GM12878 (cell line): ENCODE measurements around the gene CERT1. TPM values are rescaled to one million over a fixed set of nuclear protein-coding genes. Genes with fewer than 3 reads are reported as not detected.

Source experiments
- BHLHE40 ChIP-seq, 2 experiments: fragments of 450-650 bp in 1 of 2; IDR thresholded peaks; 2 replicates each; pipeline ENCODE4 v1.6.1; 2011 to 2017; ENCODE audit warnings: low read depth in 2 of 2, borderline replicate concordance in 1 of 2, improper control_type of control experiment in 1 of 2, low read length in 1 of 2, mild to moderate bottlenecking in 1 of 2
- FOXK2 ChIP-seq: fragments of 450-650 bp; IDR thresholded peaks from 2 replicates; pipeline ENCODE4 v1.6.1; 2017; ENCODE audit warnings: mild to moderate bottlenecking, moderate library complexity
- HDGF ChIP-seq: fragments of 450-650 bp; IDR thresholded peaks from 2 replicates; pipeline ENCODE4 v1.6.1; 2016; ENCODE audit warnings: antibody characterized with exemption
- HSF1 ChIP-seq: fragments of 150-350 bp; IDR thresholded peaks from 2 replicates; pipeline ENCODE4 v1.6.1; 2014; ENCODE audit warnings: mild to moderate bottlenecking, low read depth, low read length
- IRF3 ChIP-seq: fragments of 450-650 bp; IDR thresholded peaks from 2 replicates; pipeline ENCODE4 v1.6.1; 2014; ENCODE audit warnings: mild to moderate bottlenecking
- NR2C1 ChIP-seq: fragments of 450-650 bp; IDR thresholded peaks from 2 replicates; pipeline ENCODE4 v1.6.1; 2017; ENCODE audit warnings: antibody characterized with exemption, mild to moderate bottlenecking, moderate library complexity
- PAX8 ChIP-seq: fragments of 450-650 bp; IDR thresholded peaks from 2 replicates; pipeline ENCODE4 v1.6.1; 2017; ENCODE audit warnings: mild to moderate bottlenecking, moderate library complexity
- PML ChIP-seq: IDR thresholded peaks from 2 replicates; pipeline ENCODE4 v1.6.1; 2012; ENCODE audit warnings: low read length, inconsistent platforms
- POLR2AphosphoS5 ChIP-seq: IDR thresholded peaks from 2 replicates; pipeline ENCODE4 v1.6.1; 2011; ENCODE audit warnings: mild to moderate bottlenecking, low read length, inconsistent platforms
- RBBP5 ChIP-seq: fragments of 200-600 bp; sonication (generic); conservative IDR thresholded peaks from 2 replicates; pipeline ENCODE4 v1.6.1; 2016
- RELB ChIP-seq: fragments of 450-650 bp; IDR thresholded peaks from 2 replicates; pipeline ENCODE4 v1.6.1; 2017; ENCODE audit warnings: low read depth, mild to moderate bottlenecking, moderate library complexity
- SMARCA5 ChIP-seq: fragments of 450-650 bp; IDR thresholded peaks from 2 replicates; pipeline ENCODE4 v1.6.1; 2017; ENCODE audit warnings: mild to moderate bottlenecking
- TBL1XR1 ChIP-seq: IDR thresholded peaks from 2 replicates; pipeline ENCODE4 v1.6.1; 2012; ENCODE audit warnings: low read depth, low read length, improper control_type of control experiment
- YBX1 ChIP-seq: fragments of 450-650 bp; IDR thresholded peaks from 2 replicates; pipeline ENCODE4 v1.6.1; 2016; ENCODE audit warnings: antibody characterized with exemption
- ZBED1 ChIP-seq: IDR thresholded peaks from 2 replicates; pipeline ENCODE4 v1.6.1; 2016; ENCODE audit warnings: borderline replicate concordance
- ZNF622 ChIP-seq: fragments of 450-650 bp; IDR thresholded peaks from 2 replicates; pipeline ENCODE4 v1.6.1; 2017; ENCODE audit warnings: mild to moderate bottlenecking, inconsistent platforms
- polyA plus RNA-seq, 11 experiments: library from polyadenylated mRNA; depleted of rRNA in 4 of 11; unstranded in 6 of 11; stranded (reverse) in 5 of 11; fragments of >200 nt; fragmentation: Nextera tagmentation in 4 of 11; fragmentation: Illumina TruSeq in 1 of 11; extraction: Ambion mirVana in 4 of 11; extraction: Trizol in 1 of 11; gene quantifications; 1 replicate in 1 of 11; 2 replicates in 10 of 11; pipeline versions ENCODE4 v1.2.1 to v1.2.3, GENCODE V29; 2011 to 2016; ENCODE audit warnings: inconsistent platforms in 2 of 11, missing spikeins in 2 of 11, low read depth in 1 of 11
- total RNA-seq, 4 experiments: library from RNA; depleted of rRNA in 3 of 4; stranded (reverse); fragments of >200 nt in 3 of 4; fragmentation: Illumina TruSeq in 1 of 4; extraction: Trizol in 1 of 4; gene quantifications; 2 replicates each; pipeline versions ENCODE4 v1.2.1 to v1.2.3, GENCODE V29; 2013 to 2021
- TF ChIP-seq, protein P1 (sequence below): IDR thresholded peaks from 2 replicates; pipeline ENCODE4 v1.6.1; 2012; ENCODE audit warnings: mild to moderate bottlenecking, low read depth, low read length
- TF ChIP-seq, protein P2 (sequence below): fragments of 450-650 bp; formaldehyde crosslinking; IDR thresholded peaks from 2 replicates; pipeline ENCODE4 v1.4.0; 2022; ENCODE audit warnings: mild to moderate bottlenecking, moderate library complexity
- TF ChIP-seq, protein P3 (sequence below): fragments of 450-650 bp; IDR thresholded peaks from 2 replicates; pipeline ENCODE4 v1.6.1; 2017; ENCODE audit warnings: mild to moderate bottlenecking, low read depth, inconsistent platforms; ENCODE audit not compliant: poor library complexity, severe bottlenecking

Gene CERT1
- total and polyA plus RNA-seq, 10 of the 15 experiments (the other 5 are each of a cell fraction or from before 2014, with no cell fraction given): 7.7 to 36.7 (median 25.6) TPM

DNA sequence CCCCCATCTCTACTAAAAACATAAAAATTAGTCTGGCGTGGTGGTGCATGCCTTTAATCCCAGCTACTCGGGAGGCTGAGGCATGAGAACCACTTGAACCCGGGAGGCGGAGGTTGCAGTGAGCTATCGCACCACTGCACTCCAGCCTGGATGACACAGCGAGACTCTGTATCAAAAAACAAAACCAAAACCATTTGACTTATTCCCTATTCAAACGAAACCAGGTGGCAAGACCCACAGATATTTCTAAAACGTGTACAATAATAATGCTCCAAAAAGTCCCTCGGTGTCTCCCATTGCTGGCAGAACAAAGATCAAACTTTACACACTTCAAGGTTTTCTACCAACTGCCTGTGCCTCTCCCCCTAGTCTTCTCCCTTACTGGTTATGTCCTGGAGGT lies 144.6 kb downstream of the CERT1 start (continued):
- TF ChIP-seq, protein P1, sequence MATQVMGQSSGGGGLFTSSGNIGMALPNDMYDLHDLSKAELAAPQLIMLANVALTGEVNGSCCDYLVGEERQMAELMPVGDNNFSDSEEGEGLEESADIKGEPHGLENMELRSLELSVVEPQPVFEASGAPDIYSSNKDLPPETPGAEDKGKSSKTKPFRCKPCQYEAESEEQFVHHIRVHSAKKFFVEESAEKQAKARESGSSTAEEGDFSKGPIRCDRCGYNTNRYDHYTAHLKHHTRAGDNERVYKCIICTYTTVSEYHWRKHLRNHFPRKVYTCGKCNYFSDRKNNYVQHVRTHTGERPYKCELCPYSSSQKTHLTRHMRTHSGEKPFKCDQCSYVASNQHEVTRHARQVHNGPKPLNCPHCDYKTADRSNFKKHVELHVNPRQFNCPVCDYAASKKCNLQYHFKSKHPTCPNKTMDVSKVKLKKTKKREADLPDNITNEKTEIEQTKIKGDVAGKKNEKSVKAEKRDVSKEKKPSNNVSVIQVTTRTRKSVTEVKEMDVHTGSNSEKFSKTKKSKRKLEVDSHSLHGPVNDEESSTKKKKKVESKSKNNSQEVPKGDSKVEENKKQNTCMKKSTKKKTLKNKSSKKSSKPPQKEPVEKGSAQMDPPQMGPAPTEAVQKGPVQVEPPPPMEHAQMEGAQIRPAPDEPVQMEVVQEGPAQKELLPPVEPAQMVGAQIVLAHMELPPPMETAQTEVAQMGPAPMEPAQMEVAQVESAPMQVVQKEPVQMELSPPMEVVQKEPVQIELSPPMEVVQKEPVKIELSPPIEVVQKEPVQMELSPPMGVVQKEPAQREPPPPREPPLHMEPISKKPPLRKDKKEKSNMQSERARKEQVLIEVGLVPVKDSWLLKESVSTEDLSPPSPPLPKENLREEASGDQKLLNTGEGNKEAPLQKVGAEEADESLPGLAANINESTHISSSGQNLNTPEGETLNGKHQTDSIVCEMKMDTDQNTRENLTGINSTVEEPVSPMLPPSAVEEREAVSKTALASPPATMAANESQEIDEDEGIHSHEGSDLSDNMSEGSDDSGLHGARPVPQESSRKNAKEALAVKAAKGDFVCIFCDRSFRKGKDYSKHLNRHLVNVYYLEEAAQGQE: no peak
- TF ChIP-seq PAX8: no peak
- TF ChIP-seq ZNF622: no peak
- TF ChIP-seq HDGF: no peak
- no peak for TF ChIP-seq HSF1
- no peak for TF ChIP-seq PML
- TF ChIP-seq, protein P2, sequence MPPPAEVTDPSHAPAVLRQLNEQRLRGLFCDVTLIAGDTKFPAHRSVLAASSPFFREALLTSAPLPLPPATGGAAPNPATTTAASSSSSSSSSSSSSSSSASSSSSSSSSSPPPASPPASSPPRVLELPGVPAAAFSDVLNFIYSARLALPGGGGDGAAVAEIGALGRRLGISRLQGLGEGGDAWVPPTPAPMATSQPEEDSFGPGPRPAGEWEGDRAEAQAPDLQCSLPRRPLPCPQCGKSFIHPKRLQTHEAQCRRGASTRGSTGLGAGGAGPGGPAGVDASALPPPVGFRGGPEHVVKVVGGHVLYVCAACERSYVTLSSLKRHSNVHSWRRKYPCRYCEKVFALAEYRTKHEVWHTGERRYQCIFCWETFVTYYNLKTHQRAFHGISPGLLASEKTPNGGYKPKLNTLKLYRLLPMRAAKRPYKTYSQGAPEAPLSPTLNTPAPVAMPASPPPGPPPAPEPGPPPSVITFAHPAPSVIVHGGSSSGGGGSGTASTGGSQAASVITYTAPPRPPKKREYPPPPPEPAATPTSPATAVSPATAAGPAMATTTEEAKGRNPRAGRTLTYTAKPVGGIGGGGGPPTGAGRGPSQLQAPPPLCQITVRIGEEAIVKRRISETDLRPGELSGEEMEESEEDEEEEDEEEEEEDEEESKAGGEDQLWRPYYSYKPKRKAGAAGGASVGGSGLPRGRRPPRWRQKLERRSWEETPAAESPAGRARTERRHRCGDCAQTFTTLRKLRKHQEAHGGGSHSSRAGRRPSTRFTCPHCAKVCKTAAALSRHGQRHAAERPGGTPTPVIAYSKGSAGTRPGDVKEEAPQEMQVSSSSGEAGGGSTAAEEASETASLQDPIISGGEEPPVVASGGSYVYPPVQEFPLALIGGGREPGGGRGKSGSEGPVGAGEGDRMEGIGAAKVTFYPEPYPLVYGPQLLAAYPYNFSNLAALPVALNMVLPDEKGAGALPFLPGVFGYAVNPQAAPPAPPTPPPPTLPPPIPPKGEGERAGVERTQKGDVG (CRISPR knock-in tag): no peak
- no peak for TF ChIP-seq FOXK2
- peak; percentile 42; the same call in 1 of the 2 replicates for TF ChIP-seq RELB
- TF ChIP-seq TBL1XR1: no peak
- TF ChIP-seq NR2C1: no peak
- no peak for TF ChIP-seq RBBP5
- no peak for TF ChIP-seq IRF3
- TF ChIP-seq YBX1: no peak
- TF ChIP-seq ZBED1: 0 out of 2 replicates have a peak, but pooled peaks have one; percentile 44
- 0 out of 2 replicates have a peak, but pooled peaks have one; percentile 1 for TF ChIP-seq SMARCA5
- TF ChIP-seq POLR2AphosphoS5: 0 out of 2 replicates have a peak, but pooled peaks have one; percentile 43
- TF ChIP-seq, protein P3, sequence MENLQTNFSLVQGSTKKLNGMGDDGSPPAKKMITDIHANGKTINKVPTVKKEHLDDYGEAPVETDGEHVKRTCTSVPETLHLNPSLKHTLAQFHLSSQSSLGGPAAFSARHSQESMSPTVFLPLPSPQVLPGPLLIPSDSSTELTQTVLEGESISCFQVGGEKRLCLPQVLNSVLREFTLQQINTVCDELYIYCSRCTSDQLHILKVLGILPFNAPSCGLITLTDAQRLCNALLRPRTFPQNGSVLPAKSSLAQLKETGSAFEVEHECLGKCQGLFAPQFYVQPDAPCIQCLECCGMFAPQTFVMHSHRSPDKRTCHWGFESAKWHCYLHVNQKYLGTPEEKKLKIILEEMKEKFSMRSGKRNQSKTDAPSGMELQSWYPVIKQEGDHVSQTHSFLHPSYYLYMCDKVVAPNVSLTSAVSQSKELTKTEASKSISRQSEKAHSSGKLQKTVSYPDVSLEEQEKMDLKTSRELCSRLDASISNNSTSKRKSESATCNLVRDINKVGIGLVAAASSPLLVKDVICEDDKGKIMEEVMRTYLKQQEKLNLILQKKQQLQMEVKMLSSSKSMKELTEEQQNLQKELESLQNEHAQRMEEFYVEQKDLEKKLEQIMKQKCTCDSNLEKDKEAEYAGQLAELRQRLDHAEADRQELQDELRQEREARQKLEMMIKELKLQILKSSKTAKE: no peak
- peak; percentile 39 to 55; a peak in 1 of 4 replicates for TF ChIP-seq BHLHE40 (IDR thresholded peaks at IDR 0.05; ENCODE audit: borderline replicate concordance in 1 of 2, low read depth in 2 of 2, low read length in 1 of 2)
